NCI-H82 (cell line): ENCODE results near the gene CDC25B.
A peak's percentile ranks its signal among the peaks of the same experiment; 100 is the strongest.
"Not testable (repeated sequence)": the region's sequence is repeated elsewhere in the genome, so short reads cannot be mapped to it uniquely, and the experiment has no call there.

Experiments
- DNase-seq: peaks from one replicate; lab custom pipeline; 2025; lab: John Stamatoyannopoulos, UW

The CDC25B gene

GRCh38 chr20:3829891-3830290, 33.8 kb downstream of the CDC25B start:
- DNase-seq = not testable (repeated sequence)

- no peak for DNase-seq
These were observed 40.0 kb downstream of the CDC25B start for GRCh38 chr20:3836132-3836531.

DNA sequence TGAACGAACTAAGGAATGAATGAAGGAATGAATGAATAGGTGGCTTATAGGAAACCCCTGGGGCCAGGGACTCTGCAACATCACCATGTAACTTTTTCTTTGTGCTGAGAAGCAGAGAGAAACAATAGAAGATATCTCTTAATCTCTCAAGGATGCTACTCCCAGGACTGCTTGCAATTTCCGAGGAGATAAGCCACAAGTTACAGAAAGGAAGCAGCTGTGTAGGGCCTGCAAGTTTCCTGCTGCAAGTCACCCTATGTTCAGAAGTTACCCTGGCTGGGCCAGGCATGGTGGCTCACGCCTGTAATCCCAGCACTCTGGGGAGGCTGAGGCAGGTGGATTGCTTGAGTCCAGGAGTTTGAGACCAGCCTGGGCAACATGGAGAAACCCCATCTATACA, 43.2 kb downstream of the CDC25B start:
- no peak for DNase-seq

GRCh38 chr20:3840201-3840600, 44.1 kb downstream of the CDC25B start:
- DNase-seq = not testable (repeated sequence)

GRCh38 chr20:3842348-3842930, 46.3 kb downstream of the CDC25B start:
- no peak for DNase-seq

GRCh38 chr20:3843490-3843889, 47.4 kb downstream of the CDC25B start:
- DNase-seq = peak; percentile 15

DNA sequence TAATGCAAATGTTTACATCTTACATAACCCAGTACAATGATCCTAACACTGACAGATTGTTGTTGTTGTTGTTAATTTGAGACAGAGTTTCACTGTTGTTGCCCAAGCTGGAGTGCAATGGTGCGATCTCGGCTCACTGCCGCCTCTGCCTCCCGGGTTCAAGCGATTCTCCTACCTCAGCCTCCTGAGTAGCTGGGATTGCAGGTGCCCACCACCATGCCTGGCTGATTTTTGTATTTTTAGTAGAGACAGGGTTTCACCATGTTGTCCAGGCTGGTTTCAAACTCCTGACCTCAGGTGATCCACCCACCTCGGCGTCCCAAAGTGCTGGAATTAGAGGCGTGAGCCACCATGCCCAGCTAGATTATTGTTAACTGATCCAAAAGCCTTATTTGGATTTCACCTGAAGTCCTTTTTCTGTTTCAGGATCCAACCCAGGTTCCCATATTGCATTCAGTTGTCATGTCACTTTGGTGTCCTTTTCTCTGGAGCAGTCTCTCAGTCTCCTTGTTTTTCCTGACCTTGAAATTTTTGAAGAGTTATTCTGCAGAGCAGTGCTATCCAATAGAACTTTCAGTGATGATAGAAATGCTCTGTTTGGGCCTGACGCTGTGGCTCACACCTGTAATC, 48.0 kb downstream of the CDC25B start:
- DNase-seq = not testable (repeated sequence)

GRCh38 chr20:3846378-3846739, 50.2 kb downstream of the CDC25B start:
- no peak for DNase-seq

- DNase-seq = peak; percentile 93
These were observed 50.8 kb downstream of the CDC25B start, which contains the start of gene MAVS for GRCh38 chr20:3846740-3847428. Gene MAVS (plus strand): TSS chr20:3846834. CDS start chr20:3854625, 7,791 bp downstream.

DNA sequence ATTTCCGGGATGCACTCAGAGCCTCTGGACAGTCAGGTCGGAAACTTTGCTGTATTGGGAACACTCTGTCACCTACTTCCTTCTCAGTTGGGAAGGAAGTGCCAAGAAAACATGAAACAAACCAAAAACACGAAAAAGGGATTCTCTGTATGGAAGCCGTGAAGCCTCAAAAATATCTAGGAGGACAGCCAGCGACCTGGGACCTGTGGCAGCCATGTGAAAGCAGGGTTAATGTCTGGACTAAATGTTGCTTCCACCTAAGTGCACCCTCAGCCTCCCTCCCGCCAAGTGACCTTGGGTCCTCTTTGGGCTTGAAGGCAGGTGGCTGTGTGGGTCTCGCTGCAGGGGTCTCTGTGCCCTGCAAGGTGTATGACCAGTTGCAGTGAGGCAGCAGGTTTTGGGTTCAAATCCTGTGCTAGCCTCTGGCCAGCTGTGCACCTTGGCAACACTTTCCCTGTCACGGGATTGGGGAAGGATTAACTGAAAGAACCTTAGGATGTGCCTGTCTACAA, 51.4 kb downstream of the CDC25B start:
- DNase-seq = no peak

DNA sequence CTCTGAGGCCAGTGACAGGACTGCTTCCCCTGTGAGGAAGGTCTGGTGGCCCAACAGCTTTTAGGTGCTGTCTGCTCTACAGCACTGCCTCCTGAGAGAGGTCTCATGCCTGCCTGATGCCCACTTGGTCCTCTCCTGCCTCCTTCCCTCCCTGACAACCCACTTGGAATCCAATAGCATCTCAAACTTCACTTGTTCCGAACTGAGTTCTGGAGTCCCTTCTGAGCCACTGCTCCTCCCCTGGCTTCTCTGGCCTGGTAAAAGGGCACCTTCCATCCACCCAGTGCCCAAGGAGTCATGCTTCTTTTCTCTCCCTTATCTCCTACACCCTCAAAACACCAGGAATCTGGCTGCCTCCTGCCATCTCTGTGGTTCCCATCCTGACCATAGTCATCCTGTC, 52.5 kb downstream of the CDC25B start:
- DNase-seq = no peak

GRCh38 chr20:3854462-3854871, 58.4 kb downstream of the CDC25B start:
- DNase-seq = no peak
